Fibroblast of pulmonary artery (primary cell): Measurements from ENCODE around the gene SMIM22.

Source experiments
- DNase-seq: peaks from one replicate; pipeline ENCODE4 v3.0.0-alpha.2; 2010; ENCODE audit warnings: low read depth
- H3K4me3 ChIP-seq: replicated peaks from 2 replicates; pipeline ENCODE4 v1.5.1; 2011; ENCODE audit warnings: low read depth, mild to moderate bottlenecking, control low read depth, low read length, moderate library complexity
- CTCF ChIP-seq: IDR thresholded peaks from 2 replicates; pipeline ENCODE4 v1.5.1; 2011; ENCODE audit warnings: mild to moderate bottlenecking, control low read depth, low read length, inconsistent platforms; ENCODE audit errors: missing control alignments

The SMIM22 gene

GRCh38 chr16:4836727-4837126, 41.6 kb downstream of the SMIM22 start:
- no peak for DNase-seq
- no peak overlapping the region for H3K4me3 ChIP-seq
- no peak for TF ChIP-seq CTCF

- H3K4me3 ChIP-seq, result no peak overlapping the region
- DNase-seq, result no peak
- no peak for TF ChIP-seq CTCF
These were observed 42.7 kb downstream of the SMIM22 start for GRCh38 chr16:4837733-4838501.

- no peak overlapping the region for H3K4me3 ChIP-seq
- DNase-seq, result no peak
- TF ChIP-seq CTCF, result no peak
These were observed 44.8 kb downstream of the SMIM22 start for GRCh38 chr16:4839942-4840341.

- DNase-seq, result no peak
- TF ChIP-seq CTCF, result no peak
- no peak overlapping the region for H3K4me3 ChIP-seq
These were observed 45.8 kb downstream of the SMIM22 start for GRCh38 chr16:4840984-4841383.
